WERI-Rb-1 (cell line): Measurements from ENCODE around the gene ZNF774.
"Not testable (repeated sequence)": the region's sequence is repeated elsewhere in the genome, so short reads cannot be mapped to it uniquely, and the experiment has no call there.

Experiments used
- DNase-seq: peaks from one replicate; pipeline ENCODE4 v3.0.0-alpha.2; 2020
- H3K27ac ChIP-seq: fragments of 250-450 bp; sonication (Bioruptor Pico); 2 replicates; pipeline ENCODE4 v1.5.1; 2020; ENCODE audit warnings: mild to moderate bottlenecking, moderate library complexity
- H3K27me3 ChIP-seq: fragments of 250-450 bp; sonication (Bioruptor Pico); 2 replicates; pipeline ENCODE4 v1.5.1; 2021; ENCODE audit warnings: mild to moderate bottlenecking, low read depth, moderate library complexity; ENCODE audit not compliant: insufficient read depth, severe bottlenecking
- H3K36me3 ChIP-seq: fragments of 250-450 bp; sonication (Bioruptor Pico); 2 replicates; pipeline ENCODE4 v1.5.1; 2020; ENCODE audit warnings: mild to moderate bottlenecking, moderate library complexity
- H3K4me3 ChIP-seq: 2 replicates; pipeline ENCODE4 v1.5.1; 2011; ENCODE audit warnings: low read depth, mild to moderate bottlenecking, control low read depth, low read length
- H3K9me3 ChIP-seq: fragments of 250-450 bp; sonication (Bioruptor Pico); 2 replicates; pipeline ENCODE4 v1.5.1; 2021; ENCODE audit warnings: mild to moderate bottlenecking, moderate library complexity; ENCODE audit not compliant: severe bottlenecking
- CTCF ChIP-seq: IDR thresholded peaks from 2 replicates; pipeline ENCODE4 v1.5.1; 2011; ENCODE audit warnings: low read depth, mild to moderate bottlenecking, control low read depth, inconsistent platforms, low read length

The ZNF774 gene

GRCh38 chr15:90352107-90352893 lies at the start of gene ZNF774:
ZNF774 (plus strand) TSS chr15:90352284; CDS start chr15:90354661, 2,377 bp downstream.
- TF ChIP-seq CTCF: no peak
- no peaks in the 10 kb centered on the region for H3K9me3 ChIP-seq
- peak within 1 kb of the TSS; percentile 88 for H3K4me3 ChIP-seq
- H3K27ac ChIP-seq: peak within 1 kb of the TSS; percentile 58
- DNase-seq: peak; percentile 92
- no peaks in the 10 kb centered on the region for H3K27me3 ChIP-seq
- H3K36me3 ChIP-seq: no peaks in the 10 kb centered on the region

GRCh38 chr15:90305355-90305754 lies 46.7 kb upstream of the ZNF774 start:
- H3K9me3 ChIP-seq, H3K4me3 ChIP-seq, H3K27me3 ChIP-seq, H3K36me3 ChIP-seq, H3K27ac ChIP-seq, DNase-seq: not testable (repeated sequence)

DNA sequence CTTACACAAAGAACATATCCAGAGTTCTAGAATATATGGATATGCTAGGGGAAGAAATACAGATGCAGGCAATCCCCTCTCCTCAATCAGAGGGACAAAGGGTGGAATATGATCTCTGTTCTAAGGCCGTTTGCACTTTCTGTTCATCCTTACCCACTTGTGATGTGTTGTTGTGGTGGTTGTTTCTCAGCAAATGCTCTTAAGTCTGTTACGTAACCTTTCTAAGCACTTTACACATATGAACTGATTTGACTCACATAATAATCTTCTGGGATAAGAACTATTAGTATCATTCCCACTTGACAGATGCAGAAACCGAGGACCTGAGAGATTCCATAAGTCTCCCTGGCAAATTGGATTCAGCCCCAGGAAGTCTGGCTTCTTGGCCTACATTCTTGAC lies 46.2 kb upstream of the ZNF774 start:
- H3K27me3 ChIP-seq: no peaks in the 10 kb centered on the region
- H3K4me3 ChIP-seq: no peak overlapping the region
- H3K27ac ChIP-seq: no peak overlapping the region
- no peak for TF ChIP-seq CTCF
- no peak for DNase-seq
- no peaks in the 10 kb centered on the region for H3K36me3 ChIP-seq
- H3K9me3 ChIP-seq: no peaks in the 10 kb centered on the region

DNA sequence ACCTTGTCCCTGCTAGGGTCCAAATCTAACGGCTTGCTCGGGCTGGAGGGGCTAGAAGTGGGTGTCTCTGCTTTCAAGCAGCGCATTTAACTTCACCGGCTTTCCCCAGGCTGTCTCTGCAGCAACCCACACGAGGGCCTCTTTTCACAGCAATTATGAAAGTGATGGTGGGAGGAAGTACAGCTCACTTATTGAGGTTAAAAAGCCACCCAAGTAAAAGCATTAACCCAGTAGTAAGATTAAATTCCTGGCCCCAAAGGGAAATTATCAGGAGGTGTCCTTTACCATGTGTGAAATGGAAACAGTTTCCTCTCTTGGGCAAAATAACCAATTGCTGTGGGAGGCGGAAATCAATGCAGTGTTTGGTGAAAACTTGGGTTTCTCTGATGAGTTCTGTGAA lies 45.5 kb upstream of the ZNF774 start:
- H3K4me3 ChIP-seq: no peak overlapping the region
- no peak for TF ChIP-seq CTCF
- H3K27ac ChIP-seq: no peak overlapping the region
- H3K36me3 ChIP-seq: no peaks in the 10 kb centered on the region
- no peaks in the 10 kb centered on the region for H3K27me3 ChIP-seq
- no peak for DNase-seq
- H3K9me3 ChIP-seq: no peaks in the 10 kb centered on the region

DNA sequence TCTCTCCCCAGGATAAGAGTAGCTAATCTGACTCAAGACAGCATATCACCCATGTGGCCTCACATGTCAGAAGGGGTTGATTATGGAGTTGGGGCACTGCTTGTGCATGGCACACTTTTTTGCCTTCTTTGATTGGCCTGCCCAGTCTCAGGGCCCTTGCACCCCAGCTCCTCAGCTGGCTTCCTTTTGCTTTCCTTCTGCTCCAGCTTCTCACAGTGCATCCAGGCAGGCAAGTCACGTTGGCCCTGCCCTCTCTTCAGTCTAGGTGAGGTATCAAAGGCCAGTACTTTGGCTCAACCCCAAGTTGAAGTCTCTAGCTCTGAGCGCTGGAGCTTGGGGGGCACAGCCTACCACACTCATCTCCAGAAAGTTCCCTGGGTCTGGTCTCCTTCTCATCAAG lies 44.4 kb upstream of the ZNF774 start:
- TF ChIP-seq CTCF: no peak
- DNase-seq: no peak
- Histone ChIP-seq H3K27ac (no peak overlapping the region), H3K4me3 (no peak overlapping the region), H3K9me3 (no peaks in the 10 kb centered on the region), H3K27me3 (no peaks in the 10 kb centered on the region), H3K36me3 (no peaks in the 10 kb centered on the region)

DNA sequence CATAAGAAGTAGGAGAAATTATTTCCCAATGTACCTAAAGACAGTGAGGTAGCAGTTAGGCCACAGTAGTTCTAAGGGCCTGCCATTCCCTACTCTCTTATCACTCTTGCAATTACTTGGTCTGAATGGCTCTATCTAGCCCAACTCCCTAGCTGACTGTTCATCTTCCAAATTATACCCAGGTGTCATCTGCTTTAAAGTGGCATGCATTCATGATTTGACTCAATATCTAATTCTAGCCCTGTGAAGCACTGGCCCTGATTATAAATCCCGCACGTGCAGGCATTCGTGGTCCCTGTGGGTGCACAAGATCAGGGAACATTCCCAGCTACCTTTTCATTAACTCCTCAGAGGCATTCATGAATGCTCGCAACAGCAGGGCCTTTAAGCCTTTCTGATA lies 43.1 kb upstream of the ZNF774 start:
- Histone ChIP-seq H3K9me3 (no peaks in the 10 kb centered on the region), H3K27me3 (no peaks in the 10 kb centered on the region), H3K36me3 (no peaks in the 10 kb centered on the region), H3K27ac (no peak overlapping the region), H3K4me3 (no peak overlapping the region)
- no peak for DNase-seq
- no peak for TF ChIP-seq CTCF
